GM21515 (cell line): Measurements from ENCODE around the gene ALKBH8.
"Not testable (repeated sequence)": the region's sequence is repeated elsewhere in the genome, so short reads cannot be mapped to it uniquely, and the experiment has no call there.

Source experiments
- ATAC-seq: cut with Tn5 transposase; IDR thresholded peaks from one replicate; pipeline ENCODE4 v1.9.1; 2021; ENCODE audit not compliant: unreplicated experiment

The ALKBH8 gene

GRCh38 chr11:107508201-107508857 is 57.2 kb downstream of the ALKBH8 start:
- no peak for ATAC-seq

- ATAC-seq: no peak
Observed at GRCh38 chr11:107505647-107506225, 59.8 kb downstream of the ALKBH8 start.

GRCh38 chr11:107504981-107505380 is 60.6 kb downstream of the ALKBH8 start:
- ATAC-seq: no peak

GRCh38 chr11:107501713-107502112 is 63.8 kb downstream of the ALKBH8 start:
- ATAC-seq: no peak

GRCh38 chr11:107497371-107497770 is 68.2 kb downstream of the ALKBH8 start:
- ATAC-seq: not testable (repeated sequence)

- ATAC-seq: no peak
Observed at GRCh38 chr11:107496011-107496410, 69.5 kb downstream of the ALKBH8 start.

GRCh38 chr11:107494055-107494454 is 71.5 kb downstream of the ALKBH8 start:
- no peak for ATAC-seq

- ATAC-seq: no peak
Observed at GRCh38 chr11:107493117-107493516, 72.4 kb downstream of the ALKBH8 start.

GRCh38 chr11:107490836-107491235 is 74.7 kb downstream of the ALKBH8 start:
- no peak for ATAC-seq

- ATAC-seq: no peak
Observed at GRCh38 chr11:107482234-107482633, 83.3 kb downstream of the ALKBH8 start.

GRCh38 chr11:107478922-107479321 is 86.6 kb downstream of the ALKBH8 start:
- ATAC-seq: no peak

GRCh38 chr11:107477820-107478219 is 87.7 kb downstream of the ALKBH8 start:
- ATAC-seq: no peak

- no peak for ATAC-seq
Observed at GRCh38 chr11:107473792-107474191, 91.7 kb downstream of the ALKBH8 start.

GRCh38 chr11:107472966-107473365 is 92.6 kb downstream of the ALKBH8 start:
- ATAC-seq: no peak

GRCh38 chr11:107468596-107468995 is 96.9 kb downstream of the ALKBH8 start:
- ATAC-seq: no peak

- ATAC-seq: no peak
Observed at GRCh38 chr11:107467696-107468095, 97.8 kb downstream of the ALKBH8 start.

- ATAC-seq: not testable (repeated sequence)
Observed at GRCh38 chr11:107466275-107466866, 99.2 kb downstream of the ALKBH8 start.

- ATAC-seq: peak; percentile 98
Observed at GRCh38 chr11:107457558-107458271, 107.8 kb downstream of the ALKBH8 start, which contains the start of gene CWF19L2. Gene CWF19L2 (minus strand): TSS chr11:107457825. CDS start chr11:107457816, 9 bp downstream.

- peak; percentile 45 for ATAC-seq
Observed at GRCh38 chr11:107457205-107457557, 108.4 kb downstream of the ALKBH8 start.

GRCh38 chr11:107453594-107454286 is 111.8 kb downstream of the ALKBH8 start:
- no peak for ATAC-seq
